Upper lobe of left lung (tissue), 4 donors: Measurements from ENCODE around the gene ZFAND4.

Experiments
- EP300 ChIP-seq, 4 donors: sonication (generic); formaldehyde crosslinking; IDR thresholded peaks; one replicate each; pipeline ENCODE4 v1.5.1; 2017; ENCODE audit warnings: antibody characterized with exemption in 4 of 4, control low read depth in 2 of 4
- POLR2A ChIP-seq, 4 donors: fragments of 450-650 bp; IDR thresholded peaks; one replicate each; pipeline ENCODE4 v1.5.1; 2016 to 2017; ENCODE audit warnings: antibody characterized with exemption in 4 of 4, mild to moderate bottlenecking in 2 of 4
- POLR2AphosphoS5 ChIP-seq, 2 donors: sonication (generic); formaldehyde crosslinking; IDR thresholded peaks; one replicate each; pipeline ENCODE4 v1.5.1; 2017; ENCODE audit warnings: antibody characterized with exemption in 2 of 2
- TF ChIP-seq, protein P1 (sequence below), 6 experiments: fragments of 450-650 bp in 4 of 6; fragments of 200-600 bp in 2 of 6; sonication (generic) in 2 of 6; IDR thresholded peaks; one replicate each; pipeline ENCODE4 v1.5.1; 2016 to 2019; ENCODE audit warnings: antibody characterized with exemption in 6 of 6

DNA sequence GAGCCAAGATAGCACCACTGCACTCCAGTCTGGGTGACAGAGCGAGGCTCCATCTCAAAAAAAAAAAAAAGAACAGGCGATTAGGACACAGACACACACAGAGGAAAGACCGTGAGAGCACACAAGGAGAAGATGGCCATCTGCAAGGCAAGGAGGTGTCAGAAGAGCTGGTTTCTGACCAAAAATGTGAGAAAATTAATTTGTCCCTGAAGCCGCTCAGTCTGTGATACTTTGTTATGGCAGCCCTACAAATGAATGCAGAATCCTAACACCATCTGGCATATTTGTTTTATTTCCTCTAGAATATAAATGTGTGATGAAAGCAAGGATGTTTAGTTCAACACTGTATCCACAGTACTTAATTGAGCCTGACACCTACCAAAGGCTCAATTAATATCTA, 69.7 kb downstream of the ZFAND4 start:
- TF ChIP-seq, protein P1, sequence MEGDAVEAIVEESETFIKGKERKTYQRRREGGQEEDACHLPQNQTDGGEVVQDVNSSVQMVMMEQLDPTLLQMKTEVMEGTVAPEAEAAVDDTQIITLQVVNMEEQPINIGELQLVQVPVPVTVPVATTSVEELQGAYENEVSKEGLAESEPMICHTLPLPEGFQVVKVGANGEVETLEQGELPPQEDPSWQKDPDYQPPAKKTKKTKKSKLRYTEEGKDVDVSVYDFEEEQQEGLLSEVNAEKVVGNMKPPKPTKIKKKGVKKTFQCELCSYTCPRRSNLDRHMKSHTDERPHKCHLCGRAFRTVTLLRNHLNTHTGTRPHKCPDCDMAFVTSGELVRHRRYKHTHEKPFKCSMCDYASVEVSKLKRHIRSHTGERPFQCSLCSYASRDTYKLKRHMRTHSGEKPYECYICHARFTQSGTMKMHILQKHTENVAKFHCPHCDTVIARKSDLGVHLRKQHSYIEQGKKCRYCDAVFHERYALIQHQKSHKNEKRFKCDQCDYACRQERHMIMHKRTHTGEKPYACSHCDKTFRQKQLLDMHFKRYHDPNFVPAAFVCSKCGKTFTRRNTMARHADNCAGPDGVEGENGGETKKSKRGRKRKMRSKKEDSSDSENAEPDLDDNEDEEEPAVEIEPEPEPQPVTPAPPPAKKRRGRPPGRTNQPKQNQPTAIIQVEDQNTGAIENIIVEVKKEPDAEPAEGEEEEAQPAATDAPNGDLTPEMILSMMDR (IDR thresholded peaks at IDR 0.05): no peak
- TF ChIP-seq POLR2A (IDR thresholded peaks at IDR 0.05) (no peak), EP300 (IDR thresholded peaks at IDR 0.05) (no peak), POLR2AphosphoS5 (IDR thresholded peaks at IDR 0.05) (no peak)
